Embryonic facial prominence (tissue), 1 donor: ENCODE results near the gene DCDC1.

Experiments
- DNase-seq: peaks from one replicate; pipeline ENCODE4 v3.0.0-alpha.2; 2016; ENCODE audit errors: extremely low spot score

Gene DCDC1

GRCh38 chr11:30852091-30852490 is 517.4 kb downstream of the DCDC1 start:
- no peak for DNase-seq

- DNase-seq = no peak
Observed at GRCh38 chr11:30837252-30837651, 532.3 kb downstream of the DCDC1 start.

GRCh38 chr11:30832831-30833230 is 536.7 kb downstream of the DCDC1 start:
- DNase-seq = no peak

GRCh38 chr11:30830681-30831080 is 538.9 kb downstream of the DCDC1 start:
- DNase-seq = no peak

- no peak for DNase-seq
Observed at GRCh38 chr11:30826911-30827310, 542.6 kb downstream of the DCDC1 start.

- no peak for DNase-seq
Observed at GRCh38 chr11:30825723-30826122, 543.8 kb downstream of the DCDC1 start.

GRCh38 chr11:30823119-30823518 is 546.4 kb downstream of the DCDC1 start:
- no peak for DNase-seq

GRCh38 chr11:30821438-30821965 is 548.0 kb downstream of the DCDC1 start:
- DNase-seq = no peak

GRCh38 chr11:30818721-30819120 is 550.8 kb downstream of the DCDC1 start:
- DNase-seq = no peak

GRCh38 chr11:30816959-30817880 is 552.3 kb downstream of the DCDC1 start:
- no peak for DNase-seq

GRCh38 chr11:30815619-30816018 is 553.9 kb downstream of the DCDC1 start:
- no peak for DNase-seq

GRCh38 chr11:30814737-30815136 is 554.8 kb downstream of the DCDC1 start:
- no peak for DNase-seq
